ENCODE measurements around the gene ABCC4. TPM values are rescaled to one million over a fixed set of nuclear protein-coding genes. Genes with fewer than 3 reads are reported as not detected.
"Not testable (repeated sequence)": the region's sequence is repeated elsewhere in the genome, so short reads cannot be mapped to it uniquely, and the experiment has no call there.

ABCC4 gene
- polyA plus RNA-seq, 1 donor: 15.1 TPM

DNA sequence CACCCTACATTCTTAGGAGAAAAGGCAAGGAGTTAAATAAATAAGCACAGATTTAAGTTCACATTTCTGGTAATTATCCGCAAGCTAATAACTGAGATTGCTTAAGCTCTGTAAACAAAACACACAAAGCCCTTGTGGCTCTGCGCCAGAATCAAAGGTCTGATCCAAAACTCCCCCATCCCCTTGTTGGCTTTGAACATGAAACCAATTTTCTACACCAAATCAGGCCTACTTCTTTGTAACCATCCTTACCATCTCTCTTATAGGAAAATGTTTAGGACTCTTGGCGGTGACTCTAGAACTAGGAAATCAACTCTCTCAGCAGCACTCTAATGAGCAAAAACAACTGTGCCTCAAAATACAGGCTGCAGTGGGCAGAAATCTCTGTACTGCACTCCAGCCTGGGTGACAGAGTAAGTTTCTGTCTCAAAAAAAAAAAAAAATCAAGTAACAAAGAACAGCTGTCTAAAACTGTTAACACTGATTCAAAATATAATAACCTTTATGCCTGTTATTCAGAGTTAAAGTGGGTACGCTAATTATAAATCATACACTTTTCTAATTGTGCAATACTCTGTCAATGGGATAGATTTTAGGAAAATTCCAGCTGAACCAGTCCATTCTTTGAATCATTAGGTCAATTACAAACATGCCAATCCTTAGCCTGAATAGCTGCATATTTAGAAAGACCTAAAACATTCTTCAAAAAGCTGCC, 25.8 kb downstream of the ABCC4 start:
- Histone ChIP-seq H3K9me3 (ENCODE audit: control insufficient read depth, low read depth, low read length) (no peaks in the 10 kb centered on the region), H3K27me3 (ENCODE audit: control insufficient read depth, insufficient read depth, low read length) (no peaks in the 10 kb centered on the region)

DNA sequence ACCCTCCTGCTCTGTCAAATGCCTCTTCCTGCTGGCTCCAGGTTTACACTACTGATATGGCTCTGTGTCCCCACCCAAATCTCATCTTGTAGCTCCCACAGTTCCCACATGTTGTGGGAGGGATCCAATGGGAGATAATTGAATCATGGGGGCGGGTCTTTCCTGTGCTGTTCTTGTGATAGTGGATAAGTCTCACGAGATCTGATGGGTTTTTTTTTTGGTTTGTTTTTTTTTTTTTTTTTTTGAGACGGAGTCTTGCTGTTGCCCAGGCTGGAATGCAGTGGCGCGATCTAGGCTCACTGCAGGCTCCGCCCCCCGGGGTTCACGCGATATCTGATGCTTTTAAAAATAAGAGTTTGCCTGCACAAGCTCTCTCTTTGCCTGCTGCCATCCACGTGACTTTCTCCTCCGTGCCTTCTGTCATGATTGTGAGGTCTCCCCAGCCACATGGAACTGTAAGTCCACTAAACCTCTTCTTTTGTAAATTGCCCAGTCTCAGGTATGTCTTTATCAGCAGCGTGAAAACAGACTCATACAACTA, 27.6 kb downstream of the ABCC4 start:
- H3K27ac ChIP-seq (ENCODE audit: low read length); DNase-seq; H3K4me3 ChIP-seq (ENCODE audit: low read length); H3K27me3 ChIP-seq (ENCODE audit: control insufficient read depth, insufficient read depth, low read length); H3K36me3 ChIP-seq (ENCODE audit: control insufficient read depth, insufficient read depth, low read length); H3K9me3 ChIP-seq (ENCODE audit: control insufficient read depth, low read depth, low read length): not testable (repeated sequence)
- WGBS (ENCODE audit: insufficient coverage, low lambda C conversion rate): 80% methylated on average over 1 of the region's 12 CpGs
- peaks cover 20% of the 10 kb centered on the region for H3K4me1 ChIP-seq (ENCODE audit: control insufficient read depth, insufficient read depth, low read length)

More for the DNA sequence above, 25.8 kb downstream of the ABCC4 start:
- peak in 1 of 2 donors; percentile 35 for DNase-seq
- Histone ChIP-seq H3K36me3 (ENCODE audit: control insufficient read depth, insufficient read depth, low read length) (no peaks in the 10 kb centered on the region), H3K4me1 (ENCODE audit: control insufficient read depth, insufficient read depth, low read length) (peaks cover 20% of the 10 kb centered on the region), H3K27ac (ENCODE audit: low read length) (no peak overlapping the region), H3K4me3 (ENCODE audit: low read length) (no peak overlapping the region)
- WGBS (ENCODE audit: insufficient coverage, low lambda C conversion rate): no CpG with 5 or more reads among the region's 4 CpGs

DNA sequence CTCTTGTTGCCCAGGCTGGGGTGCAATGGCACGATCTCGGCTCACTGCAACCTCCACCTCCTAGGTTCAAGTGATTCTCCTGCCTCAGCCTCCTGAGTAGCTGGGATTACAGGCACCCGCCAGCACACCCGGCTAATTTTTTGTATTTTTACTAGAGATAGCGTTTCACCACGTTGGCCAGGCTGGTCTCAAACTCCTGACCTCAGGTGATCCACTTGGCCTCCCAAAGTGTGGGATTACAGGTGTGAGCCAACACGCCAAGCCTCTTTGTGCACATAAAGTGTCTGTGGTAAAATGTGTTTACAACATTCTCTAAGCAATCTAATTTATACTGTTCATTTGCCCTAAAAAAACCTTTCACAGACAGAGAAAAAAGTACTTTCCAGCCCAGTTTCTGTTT, 29.2 kb downstream of the ABCC4 start:
- not testable (repeated sequence) for DNase-seq; H3K9me3 ChIP-seq (ENCODE audit: control insufficient read depth, low read depth, low read length); H3K36me3 ChIP-seq (ENCODE audit: control insufficient read depth, insufficient read depth, low read length); H3K4me3 ChIP-seq (ENCODE audit: low read length); H3K27me3 ChIP-seq (ENCODE audit: control insufficient read depth, insufficient read depth, low read length)
- Histone ChIP-seq H3K4me1 (ENCODE audit: control insufficient read depth, insufficient read depth, low read length) (peaks cover 24% of the 10 kb centered on the region), H3K27ac (ENCODE audit: low read length) (peak overlapping the region; percentile 60)
- WGBS (ENCODE audit: insufficient coverage, low lambda C conversion rate): no CpG with 5 or more reads among the region's 7 CpGs

DNA sequence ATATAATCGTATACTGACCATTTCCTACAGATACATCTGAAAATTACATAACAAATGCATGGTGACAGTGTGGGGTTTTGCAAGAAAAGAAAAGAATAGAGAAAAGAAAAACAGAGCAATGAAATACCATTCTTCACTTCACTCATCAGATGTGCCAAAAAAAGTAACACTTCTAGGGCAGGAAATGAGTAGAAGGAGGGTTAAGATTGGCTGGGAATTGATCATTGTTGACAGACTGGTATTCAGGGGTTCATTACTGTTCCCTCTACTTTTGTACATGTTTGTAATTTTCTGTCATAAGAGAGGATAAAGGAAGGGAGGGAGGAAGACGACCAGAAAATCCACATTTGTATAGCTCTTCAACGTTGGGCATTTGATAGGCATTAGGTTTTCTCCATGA, 31.5 kb downstream of the ABCC4 start:
- WGBS (ENCODE audit: insufficient coverage, low lambda C conversion rate): no CpG with 5 or more reads among the region's 3 CpGs
- Histone ChIP-seq H3K36me3 (ENCODE audit: control insufficient read depth, insufficient read depth, low read length) (no peaks in the 10 kb centered on the region), H3K9me3 (ENCODE audit: control insufficient read depth, low read depth, low read length) (peaks cover 4% of the 10 kb centered on the region), H3K27ac (ENCODE audit: low read length) (no peak overlapping the region), H3K4me3 (ENCODE audit: low read length) (no peak overlapping the region), H3K27me3 (ENCODE audit: control insufficient read depth, insufficient read depth, low read length) (no peaks in the 10 kb centered on the region), H3K4me1 (ENCODE audit: control insufficient read depth, insufficient read depth, low read length) (peaks cover 17% of the 10 kb centered on the region)
- DNase-seq: no peak

DNA sequence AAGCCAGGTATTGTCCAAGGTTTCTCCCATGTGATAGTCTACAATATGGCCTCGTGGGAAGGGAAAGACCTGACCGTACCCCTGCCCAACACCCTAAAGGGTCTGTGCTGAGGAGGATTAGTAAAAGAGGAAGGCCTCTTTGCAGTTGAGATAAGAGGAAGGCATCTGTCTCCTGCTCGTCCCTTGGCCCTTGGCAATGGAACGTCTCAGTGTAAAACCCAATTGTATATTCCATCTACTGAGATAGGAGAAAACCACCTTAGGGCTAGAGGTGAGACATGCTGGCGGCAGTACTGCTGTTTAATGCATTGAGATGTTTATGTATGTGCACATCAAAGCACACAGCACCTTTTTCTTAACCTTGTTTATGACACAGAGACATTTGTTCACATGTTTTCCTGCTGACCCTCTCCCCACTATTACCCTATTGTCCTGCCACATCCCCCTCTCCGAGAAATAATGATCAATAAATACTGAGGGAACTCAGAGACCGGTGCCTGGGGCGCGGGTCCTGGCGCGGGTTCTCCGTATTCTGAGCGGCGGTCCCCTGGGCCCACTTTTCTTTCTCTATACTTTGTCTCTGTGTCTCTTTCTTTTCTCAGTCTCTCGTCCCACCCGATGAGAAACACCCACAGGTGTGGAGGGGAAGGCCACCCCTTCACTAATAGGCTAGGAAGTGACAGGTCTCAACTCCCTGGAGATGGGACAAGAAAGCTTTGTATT, 32.7 kb downstream of the ABCC4 start:
- H3K9me3 ChIP-seq (ENCODE audit: control insufficient read depth, low read depth, low read length); H3K27ac ChIP-seq (ENCODE audit: low read length); DNase-seq; H3K4me3 ChIP-seq (ENCODE audit: low read length); H3K36me3 ChIP-seq (ENCODE audit: control insufficient read depth, insufficient read depth, low read length); H3K27me3 ChIP-seq (ENCODE audit: control insufficient read depth, insufficient read depth, low read length): not testable (repeated sequence)
- H3K4me1 ChIP-seq (ENCODE audit: control insufficient read depth, insufficient read depth, low read length): peaks cover 13% of the 10 kb centered on the region
- WGBS (ENCODE audit: insufficient coverage, low lambda C conversion rate): no CpG with 5 or more reads among the region's 16 CpGs

DNA sequence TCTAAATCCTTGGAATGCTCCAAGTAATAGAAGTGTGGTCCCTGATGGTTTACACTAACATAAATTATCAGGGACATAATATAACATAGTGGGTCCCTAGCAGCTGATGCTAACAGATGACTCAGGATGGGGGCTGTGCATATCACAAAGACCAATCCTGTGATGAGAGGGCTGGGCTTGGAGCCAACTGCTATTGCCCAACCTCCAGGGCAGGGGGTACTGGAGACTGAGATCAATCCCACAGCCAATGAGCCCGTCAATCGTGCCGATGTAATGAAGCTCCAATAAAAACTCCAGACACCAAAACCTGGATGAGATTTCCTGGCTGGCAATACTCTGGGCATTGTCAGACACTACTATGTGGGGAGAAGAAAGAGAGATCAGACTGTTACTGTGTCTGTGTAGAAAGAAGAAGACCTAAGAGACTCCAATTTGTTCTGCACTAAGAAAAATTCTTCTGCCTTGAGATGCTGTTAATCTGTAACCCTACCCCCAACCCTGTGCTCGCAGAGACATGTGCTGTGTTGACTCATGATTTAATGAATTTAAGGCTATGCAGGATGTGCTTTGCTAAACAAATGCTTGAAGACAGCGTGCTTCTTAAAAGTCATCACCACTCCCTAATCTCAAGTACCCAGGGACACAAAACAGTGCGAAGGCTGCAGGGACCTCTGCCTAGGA, 33.4 kb downstream of the ABCC4 start:
- no peak overlapping the region for H3K4me3 ChIP-seq (ENCODE audit: low read length)
- no peaks in the 10 kb centered on the region for H3K27me3 ChIP-seq (ENCODE audit: control insufficient read depth, insufficient read depth, low read length)
- peaks cover 4% of the 10 kb centered on the region for H3K9me3 ChIP-seq (ENCODE audit: control insufficient read depth, low read depth, low read length)
- H3K36me3 ChIP-seq (ENCODE audit: control insufficient read depth, insufficient read depth, low read length): no peaks in the 10 kb centered on the region
- H3K4me1 ChIP-seq (ENCODE audit: control insufficient read depth, insufficient read depth, low read length): peaks cover 13% of the 10 kb centered on the region
- WGBS (ENCODE audit: insufficient coverage, low lambda C conversion rate): no CpG with 5 or more reads among the region's 6 CpGs
- peak overlapping the region; percentile 43 for H3K27ac ChIP-seq (ENCODE audit: low read length)
- DNase-seq: peak in 1 of 2 donors; percentile 31

DNA sequence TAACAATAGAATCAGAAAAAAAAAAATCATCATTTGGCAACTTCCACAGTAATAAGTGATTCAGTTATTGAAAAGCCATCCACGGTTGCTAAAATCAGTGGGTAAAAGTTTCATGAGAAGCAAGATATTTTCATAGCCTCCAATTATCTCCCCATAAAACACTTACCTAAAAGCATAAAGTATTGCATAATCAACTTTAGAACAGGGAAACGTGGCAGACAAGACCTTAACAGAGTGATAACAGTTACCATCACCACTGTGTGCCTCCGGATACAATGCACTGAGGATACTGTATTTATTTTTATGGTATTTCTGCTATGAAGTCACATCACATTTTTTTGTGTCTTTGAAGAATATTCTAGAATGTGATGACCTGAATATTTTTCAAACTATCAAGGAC, 37.0 kb downstream of the ABCC4 start:
- H3K27me3 ChIP-seq (ENCODE audit: control insufficient read depth, insufficient read depth, low read length): no peaks in the 10 kb centered on the region
- no peak overlapping the region for H3K4me3 ChIP-seq (ENCODE audit: low read length)
- peaks cover 27% of the 10 kb centered on the region for H3K4me1 ChIP-seq (ENCODE audit: control insufficient read depth, insufficient read depth, low read length)
- H3K27ac ChIP-seq (ENCODE audit: low read length): no peak overlapping the region
- H3K36me3 ChIP-seq (ENCODE audit: control insufficient read depth, insufficient read depth, low read length): no peaks in the 10 kb centered on the region
- peaks cover 4% of the 10 kb centered on the region for H3K9me3 ChIP-seq (ENCODE audit: control insufficient read depth, low read depth, low read length)
- WGBS (ENCODE audit: insufficient coverage, low lambda C conversion rate): 83% methylated on average over 1 of the region's 3 CpGs
- DNase-seq: no peak

DNA sequence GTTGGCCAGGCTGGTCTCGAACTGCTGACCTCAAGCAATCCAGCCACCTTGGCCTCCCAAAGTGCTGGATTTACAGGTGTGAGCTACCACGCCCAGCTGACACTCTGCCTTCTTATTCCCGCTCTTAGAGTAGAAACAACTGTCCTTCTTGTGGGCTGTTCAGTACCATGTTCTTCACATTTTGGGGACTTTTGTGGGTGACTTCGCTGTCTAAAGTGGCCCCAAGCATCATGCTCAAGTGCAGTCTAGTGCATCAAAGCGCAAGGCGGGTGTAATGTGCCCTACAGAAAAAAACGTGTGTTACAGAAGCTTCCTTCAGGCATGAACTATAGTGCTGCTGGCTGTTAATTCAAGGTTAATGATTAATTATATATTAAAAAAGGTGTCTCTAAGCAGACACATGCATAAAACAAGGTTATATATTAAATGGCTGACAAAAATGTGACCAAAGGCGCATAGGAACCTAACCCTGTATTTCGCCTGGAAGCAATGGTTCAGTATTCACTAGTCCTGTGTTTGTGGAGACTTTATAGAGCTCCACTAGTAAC, 38.3 kb downstream of the ABCC4 start:
- peaks cover 32% of the 10 kb centered on the region for H3K4me1 ChIP-seq (ENCODE audit: control insufficient read depth, insufficient read depth, low read length)
- DNase-seq: no peak
- no peaks in the 10 kb centered on the region for H3K27me3 ChIP-seq (ENCODE audit: control insufficient read depth, insufficient read depth, low read length)
- WGBS (ENCODE audit: insufficient coverage, low lambda C conversion rate): no CpG with 5 or more reads among the region's 9 CpGs
- H3K4me3 ChIP-seq (ENCODE audit: low read length): no peak overlapping the region
- no peak overlapping the region for H3K27ac ChIP-seq (ENCODE audit: low read length)
- peaks cover 4% of the 10 kb centered on the region for H3K9me3 ChIP-seq (ENCODE audit: control insufficient read depth, low read depth, low read length)
- H3K36me3 ChIP-seq (ENCODE audit: control insufficient read depth, insufficient read depth, low read length): no peaks in the 10 kb centered on the region

DNA sequence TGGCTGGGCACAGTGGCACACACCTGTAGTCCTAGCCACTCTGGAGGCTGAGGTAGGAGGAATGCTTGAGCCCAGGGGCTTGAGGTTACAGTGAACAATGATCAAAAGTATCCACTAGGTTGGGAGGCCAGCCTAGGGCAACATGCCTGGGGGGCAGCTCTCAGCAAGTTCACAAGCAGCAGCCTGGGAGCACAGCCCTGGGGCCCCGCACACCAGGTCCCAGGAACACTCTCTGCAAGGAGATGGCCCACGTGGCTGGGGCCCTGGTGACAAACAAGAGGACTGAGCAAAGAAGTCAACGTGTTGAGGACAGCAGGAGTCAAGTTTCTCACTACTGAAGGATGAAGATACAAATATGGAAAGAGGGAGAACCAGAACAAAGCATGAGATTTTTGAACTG, 39.3 kb downstream of the ABCC4 start:
- Histone ChIP-seq H3K4me1 (ENCODE audit: control insufficient read depth, insufficient read depth, low read length) (peaks cover 28% of the 10 kb centered on the region), H3K9me3 (ENCODE audit: control insufficient read depth, low read depth, low read length) (peaks cover 4% of the 10 kb centered on the region)
- WGBS (ENCODE audit: insufficient coverage, low lambda C conversion rate): no CpG with 5 or more reads among the region's 3 CpGs

DNA sequence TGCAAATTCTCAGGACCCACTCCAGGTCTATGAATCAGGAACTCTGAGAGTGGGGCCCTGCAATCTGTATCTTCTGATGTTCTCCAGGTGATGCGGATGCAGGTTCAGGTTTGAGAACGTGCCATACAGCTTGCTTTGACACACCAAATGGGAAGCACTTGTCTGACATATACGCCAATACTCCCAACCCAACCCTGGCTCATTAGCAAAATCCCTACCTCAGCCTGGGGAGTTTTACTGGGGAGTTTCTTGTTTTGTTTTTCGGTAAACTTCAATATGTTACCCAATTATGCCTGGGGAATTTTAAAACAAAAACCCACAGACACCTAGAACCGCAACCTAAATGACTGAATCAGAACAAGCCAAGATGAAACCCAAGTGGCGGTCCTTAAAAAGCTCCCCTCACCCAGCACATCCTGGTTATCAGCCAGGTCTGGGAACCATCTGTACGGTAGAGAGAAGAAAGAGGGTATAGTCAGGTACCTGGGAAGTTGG, 41.2 kb downstream of the ABCC4 start:
- Histone ChIP-seq H3K4me1 (ENCODE audit: control insufficient read depth, insufficient read depth, low read length) (peaks cover 28% of the 10 kb centered on the region), H3K9me3 (ENCODE audit: control insufficient read depth, low read depth, low read length) (no peaks in the 10 kb centered on the region), H3K36me3 (ENCODE audit: control insufficient read depth, insufficient read depth, low read length) (no peaks in the 10 kb centered on the region), H3K27ac (ENCODE audit: low read length) (no peak overlapping the region), H3K4me3 (ENCODE audit: low read length) (no peak overlapping the region), H3K27me3 (ENCODE audit: control insufficient read depth, insufficient read depth, low read length) (no peaks in the 10 kb centered on the region)
- DNase-seq: no peak
- 60% methylated on average over 1 of the region's 7 CpGs for WGBS (ENCODE audit: insufficient coverage, low lambda C conversion rate)

More for the DNA sequence above, 39.3 kb downstream of the ABCC4 start:
- H3K4me3 ChIP-seq (ENCODE audit: low read length): no peak overlapping the region
- no peak for DNase-seq
- no peaks in the 10 kb centered on the region for H3K27me3 ChIP-seq (ENCODE audit: control insufficient read depth, insufficient read depth, low read length)
- no peak overlapping the region for H3K27ac ChIP-seq (ENCODE audit: low read length)
- H3K36me3 ChIP-seq (ENCODE audit: control insufficient read depth, insufficient read depth, low read length): no peaks in the 10 kb centered on the region
